ENCODE measurements around the gene EGFLAM. TPM values are rescaled to one million over a fixed set of nuclear protein-coding genes. Genes with fewer than 3 reads are reported as not detected.

Gene EGFLAM
- total and polyA plus RNA-seq, 2 experiments from 2014 or later: 0.24 to 1.9 TPM

DNA sequence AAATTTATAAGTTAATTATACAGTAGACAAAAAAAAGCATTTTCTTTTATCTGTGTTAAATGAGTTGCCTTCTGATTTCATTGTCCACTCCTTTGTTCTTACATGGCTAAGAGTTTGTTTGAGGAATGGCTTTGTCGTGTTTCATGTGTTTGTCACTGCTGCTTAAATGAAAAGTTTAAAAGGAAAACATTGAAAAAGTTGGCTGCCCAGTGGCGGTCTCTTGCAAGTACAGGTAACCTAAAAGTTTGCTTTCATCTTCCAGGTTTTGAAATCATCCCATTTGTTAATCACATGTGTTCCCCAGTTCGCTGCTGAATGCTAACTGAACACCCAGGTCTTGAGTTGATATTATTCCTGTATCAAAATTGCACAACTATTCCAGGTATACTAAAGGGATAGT lies 33.9 kb downstream of the EGFLAM start:
- peaks cover 4% of the 10 kb centered on the region; the same call in 1 of the 2 replicates for H3K9me2 ChIP-seq (ENCODE audit: insufficient read depth)
- H4K20me1 ChIP-seq (replicated peaks; ENCODE audit: insufficient read depth): no peaks in the 10 kb centered on the region
- Mint-ChIP-seq H3K4me1 (peaks cover 5% of the 10 kb centered on the region; the same call in 2 of the 3 replicates), H3K27ac (no peak overlapping the region), H3K9me3 (no peaks in the 10 kb centered on the region), H3K4me3 (no peak overlapping the region), H3K36me3 (ENCODE audit: low read depth) (no peaks in the 10 kb centered on the region), H3K27me3 (ENCODE audit: insufficient read depth, low read depth, poor library complexity) (no peaks in the 10 kb centered on the region)
- no peak overlapping the region for H2AFZ ChIP-seq
- no peaks in the 10 kb centered on the region for H3F3A ChIP-seq (replicated peaks; ENCODE audit: low read depth)
- peak; percentile 18 for DNase-seq (ENCODE audit: low spot score)
- H3K79me2 ChIP-seq (replicated peaks; ENCODE audit: insufficient read depth): no peaks in the 10 kb centered on the region
- H3K27me3 ChIP-seq (ENCODE audit: insufficient read depth): no peaks in the 10 kb centered on the region
- no peak for ATAC-seq
- no peak for TF ChIP-seq CREB1 (CRISPR knock-in tag; IDR thresholded peaks at IDR 0.05; ENCODE audit: low read depth)
- 0 out of 4 replicates have a peak, but pooled peaks of 1 of the 2 experiments have one; percentile 16 for TF ChIP-seq CTCF (conservative IDR thresholded peaks at IDR 0.05; ENCODE audit: low read depth in 2 of 2)
- H3K4me2 ChIP-seq: no peak overlapping the region
- no peaks in the 10 kb centered on the region for H3K36me3 ChIP-seq (ENCODE audit: insufficient read depth)
- no peak overlapping the region for H3K4me3 ChIP-seq
- no peak overlapping the region for H3K27ac ChIP-seq (ENCODE audit: low read depth)
- H3K4me1 ChIP-seq (ENCODE audit: insufficient read depth): no peaks in the 10 kb centered on the region

- H3K36me3 Mint-ChIP-seq (ENCODE audit: low read depth): no peaks in the 10 kb centered on the region
- Histone ChIP-seq H3K79me2 (replicated peaks; ENCODE audit: insufficient read depth) (no peaks in the 10 kb centered on the region), H3K9me2 (ENCODE audit: insufficient read depth) (peaks cover 4% of the 10 kb centered on the region; the same call in 1 of the 2 replicates)
Observed at GRCh38 chr5:38295751-38296150, 37.4 kb downstream of the EGFLAM start.

DNA sequence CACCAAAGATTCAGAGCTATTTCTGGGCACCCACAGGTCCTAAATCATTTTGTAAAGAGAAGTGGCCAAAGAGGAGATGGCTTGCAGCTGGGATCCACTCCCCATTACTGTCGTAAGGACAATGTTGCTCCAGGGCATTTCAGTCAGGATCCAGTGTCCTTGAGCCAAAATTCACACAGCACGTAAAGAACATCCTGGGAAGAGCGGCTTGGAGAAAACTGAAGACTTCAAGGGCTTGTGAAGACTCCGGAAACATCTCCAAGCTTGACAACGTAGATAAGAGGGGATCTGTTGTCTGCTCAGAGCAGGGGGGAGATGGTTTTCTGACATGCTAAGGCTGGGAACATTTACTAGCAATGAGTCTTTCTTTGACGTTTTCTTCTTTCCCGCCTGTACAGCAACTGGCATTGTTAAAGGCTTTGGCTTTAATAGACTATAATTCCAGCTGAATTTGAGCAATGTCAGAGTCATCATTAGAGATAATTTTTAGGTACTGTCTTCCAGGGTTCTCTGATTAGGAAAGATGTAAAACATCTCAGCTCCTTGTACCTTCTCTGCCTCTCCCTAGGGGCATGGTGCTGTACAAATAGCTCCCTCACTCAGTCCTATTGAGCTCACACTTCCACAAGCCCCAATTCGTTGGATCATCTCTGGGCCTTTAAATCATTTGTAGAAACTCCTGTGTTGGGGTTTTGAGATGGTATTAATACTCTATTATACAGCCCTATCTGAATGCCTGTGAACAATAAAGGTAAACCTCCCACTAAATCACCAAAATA lies 39.7 kb downstream of the EGFLAM start:
- H4K20me1 ChIP-seq (replicated peaks; ENCODE audit: insufficient read depth): no peaks in the 10 kb centered on the region
- H2AFZ ChIP-seq: no peak overlapping the region
- H3K27ac ChIP-seq (ENCODE audit: low read depth): no peak overlapping the region
- DNase-seq (ENCODE audit: low spot score): no peak
- H3K4me3 ChIP-seq: no peak overlapping the region
- no peaks in the 10 kb centered on the region for H3F3A ChIP-seq (replicated peaks; ENCODE audit: low read depth)
- H3K27me3 ChIP-seq (ENCODE audit: insufficient read depth): no peaks in the 10 kb centered on the region
- no peak for ATAC-seq
- H3K36me3 ChIP-seq (ENCODE audit: insufficient read depth): no peaks in the 10 kb centered on the region
- H3K4me3 Mint-ChIP-seq: no peak overlapping the region
- H3K4me1 Mint-ChIP-seq: peaks cover 5% of the 10 kb centered on the region; the same call in 2 of the 3 replicates
- H3K9me3 Mint-ChIP-seq: peaks cover 6% of the 10 kb centered on the region; the same call in 2 of the 3 replicates
- no peak overlapping the region for H3K4me2 ChIP-seq
- H3K4me1 ChIP-seq (ENCODE audit: insufficient read depth): no peaks in the 10 kb centered on the region
- no peaks in the 10 kb centered on the region for H3K36me3 Mint-ChIP-seq (ENCODE audit: low read depth)
- peaks cover 4% of the 10 kb centered on the region; the same call in 1 of the 2 replicates for H3K9me2 ChIP-seq (ENCODE audit: insufficient read depth)
- no peaks in the 10 kb centered on the region for H3K27me3 Mint-ChIP-seq (ENCODE audit: insufficient read depth, low read depth, poor library complexity)
- no peak overlapping the region for H3K27ac Mint-ChIP-seq
- no peaks in the 10 kb centered on the region for H3K79me2 ChIP-seq (replicated peaks; ENCODE audit: insufficient read depth)
- TF ChIP-seq ZNF331 (CRISPR knock-in tag; IDR thresholded peaks at IDR 0.05; ENCODE audit: low read depth) (no peak), NANOG (IDR thresholded peaks at IDR 0.05; ENCODE audit: borderline replicate concordance) (no peak), STAT1 (IDR thresholded peaks at IDR 0.05; ENCODE audit: unreplicated experiment) (no peak)

More at GRCh38 chr5:38295751-38296150, 37.4 kb downstream of the EGFLAM start:
- no peaks in the 10 kb centered on the region for H3F3A ChIP-seq (replicated peaks; ENCODE audit: low read depth)
- H3K4me2 ChIP-seq: no peak overlapping the region
- no peaks in the 10 kb centered on the region for H3K4me1 ChIP-seq (ENCODE audit: insufficient read depth)
- Mint-ChIP-seq H3K4me1 (peaks cover 5% of the 10 kb centered on the region; the same call in 2 of the 3 replicates), H3K9me3 (peaks cover 2% of the 10 kb centered on the region; the same call in 1 of the 3 replicates), H3K4me3 (no peak overlapping the region), H3K27me3 (ENCODE audit: insufficient read depth, low read depth, poor library complexity) (no peaks in the 10 kb centered on the region), H3K27ac (no peak overlapping the region)
- H4K20me1 ChIP-seq (replicated peaks; ENCODE audit: insufficient read depth): no peaks in the 10 kb centered on the region
- H3K36me3 ChIP-seq (ENCODE audit: insufficient read depth): no peaks in the 10 kb centered on the region
- ATAC-seq (no peak), DNase-seq (ENCODE audit: low spot score) (no peak)
- TF ChIP-seq JUNB (IDR thresholded peaks at IDR 0.05; ENCODE audit: unreplicated experiment): no peak
- no peak for TF ChIP-seq EZH2phosphoT487 (IDR thresholded peaks at IDR 0.05; ENCODE audit: unreplicated experiment)
- TF ChIP-seq, protein P1, sequence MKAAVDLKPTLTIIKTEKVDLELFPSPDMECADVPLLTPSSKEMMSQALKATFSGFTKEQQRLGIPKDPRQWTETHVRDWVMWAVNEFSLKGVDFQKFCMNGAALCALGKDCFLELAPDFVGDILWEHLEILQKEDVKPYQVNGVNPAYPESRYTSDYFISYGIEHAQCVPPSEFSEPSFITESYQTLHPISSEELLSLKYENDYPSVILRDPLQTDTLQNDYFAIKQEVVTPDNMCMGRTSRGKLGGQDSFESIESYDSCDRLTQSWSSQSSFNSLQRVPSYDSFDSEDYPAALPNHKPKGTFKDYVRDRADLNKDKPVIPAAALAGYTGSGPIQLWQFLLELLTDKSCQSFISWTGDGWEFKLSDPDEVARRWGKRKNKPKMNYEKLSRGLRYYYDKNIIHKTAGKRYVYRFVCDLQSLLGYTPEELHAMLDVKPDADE (IDR thresholded peaks at IDR 0.05): no peak
- no peak for TF ChIP-seq EZH2 (IDR thresholded peaks at IDR 0.05; ENCODE audit: low read depth, unreplicated experiment)
- no peak overlapping the region for H3K4me3 ChIP-seq
- H2AFZ ChIP-seq: peak overlapping the region; percentile 12; the same call in 1 of the 2 replicates
- no peak overlapping the region for H3K27ac ChIP-seq (ENCODE audit: low read depth)
- no peaks in the 10 kb centered on the region for H3K27me3 ChIP-seq (ENCODE audit: insufficient read depth)

Measured in GM23338 (cell line).